ENCODE measurements around the gene UBXN6.

The UBXN6 gene

DNA sequence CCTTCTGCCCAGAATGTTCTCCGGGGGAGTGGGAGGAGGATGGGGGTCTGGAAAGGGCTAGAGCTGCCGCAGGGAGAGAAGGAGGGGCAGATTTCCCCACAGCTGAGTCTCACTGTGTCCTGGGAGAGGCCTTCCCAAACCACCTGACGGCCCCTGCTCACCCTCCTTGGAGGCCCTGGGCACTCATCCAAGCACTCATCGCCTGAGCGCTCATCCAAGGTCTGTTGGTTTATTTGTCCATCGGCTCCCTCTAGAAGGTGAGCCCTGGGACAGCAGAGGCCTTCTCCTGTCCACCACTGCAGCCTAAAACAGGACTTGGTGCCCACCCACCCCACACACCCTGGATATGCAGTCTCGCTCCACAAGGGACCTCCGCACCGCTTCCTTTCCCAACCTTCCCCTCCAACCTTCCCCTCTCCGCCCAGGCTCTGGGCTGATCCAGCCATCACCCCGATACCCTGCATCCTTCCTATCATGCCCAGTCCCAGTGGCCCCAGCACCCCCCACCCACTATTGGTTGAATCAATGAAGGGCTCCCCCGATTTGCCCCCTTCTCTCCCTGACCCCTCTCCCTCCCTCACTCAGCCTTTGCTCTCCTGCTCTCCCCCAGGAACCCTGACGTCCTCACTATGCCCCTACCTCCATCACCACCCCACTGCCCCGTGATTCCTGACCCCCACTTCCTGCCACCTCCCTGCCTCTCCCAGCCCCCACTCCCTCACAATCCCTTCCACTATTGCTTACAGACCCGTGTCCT is 1.7 kb downstream of the UBXN6 start:
- no peak for DNase-seq

DNA sequence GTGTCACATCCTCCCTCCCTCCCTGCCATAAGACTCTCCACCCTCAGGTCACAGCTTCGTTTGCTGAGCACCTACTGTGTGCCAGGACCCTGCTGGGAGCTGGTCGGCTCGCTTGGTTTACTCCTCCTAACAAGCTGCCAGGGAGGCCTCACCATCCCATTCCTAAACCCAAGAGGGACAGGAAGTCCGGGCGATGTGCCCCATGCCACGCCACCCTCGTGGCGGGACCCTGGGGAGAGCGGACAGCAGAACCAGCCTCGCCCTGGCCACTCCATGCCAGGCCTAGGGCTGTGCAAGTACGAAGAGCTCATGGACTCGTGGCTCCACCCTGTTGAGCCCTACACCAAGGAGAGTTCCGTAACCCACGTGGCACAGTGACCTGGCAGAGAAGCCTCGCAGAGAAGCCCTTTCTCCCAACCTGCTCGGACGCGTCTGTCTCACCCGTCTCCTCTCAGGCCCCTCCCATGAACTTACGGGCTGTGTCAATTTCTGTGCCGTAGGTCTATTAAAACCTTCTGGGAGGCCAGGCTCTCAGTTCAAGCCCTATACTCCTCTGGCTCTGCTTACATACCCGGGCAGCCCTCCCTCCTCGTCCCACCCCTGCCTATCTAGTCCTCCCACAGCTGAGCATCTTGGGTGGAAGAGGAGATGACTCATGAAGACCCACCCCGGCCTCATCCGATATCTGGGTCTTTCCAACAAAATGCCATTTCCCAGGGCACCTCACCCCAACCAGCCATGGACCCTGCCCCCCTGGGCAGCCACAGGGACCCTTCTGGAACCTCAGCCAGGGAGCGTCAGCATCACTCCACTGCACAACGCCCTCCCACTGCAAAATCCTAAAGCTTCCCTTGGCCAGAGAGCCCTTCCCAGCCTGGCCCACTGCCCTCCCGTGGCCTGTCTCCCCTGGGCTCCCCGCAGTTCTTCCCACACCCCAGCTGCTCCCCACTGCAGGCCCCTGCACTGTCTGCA is 2.6 kb downstream of the UBXN6 start:
- DNase-seq: no peak

DNA sequence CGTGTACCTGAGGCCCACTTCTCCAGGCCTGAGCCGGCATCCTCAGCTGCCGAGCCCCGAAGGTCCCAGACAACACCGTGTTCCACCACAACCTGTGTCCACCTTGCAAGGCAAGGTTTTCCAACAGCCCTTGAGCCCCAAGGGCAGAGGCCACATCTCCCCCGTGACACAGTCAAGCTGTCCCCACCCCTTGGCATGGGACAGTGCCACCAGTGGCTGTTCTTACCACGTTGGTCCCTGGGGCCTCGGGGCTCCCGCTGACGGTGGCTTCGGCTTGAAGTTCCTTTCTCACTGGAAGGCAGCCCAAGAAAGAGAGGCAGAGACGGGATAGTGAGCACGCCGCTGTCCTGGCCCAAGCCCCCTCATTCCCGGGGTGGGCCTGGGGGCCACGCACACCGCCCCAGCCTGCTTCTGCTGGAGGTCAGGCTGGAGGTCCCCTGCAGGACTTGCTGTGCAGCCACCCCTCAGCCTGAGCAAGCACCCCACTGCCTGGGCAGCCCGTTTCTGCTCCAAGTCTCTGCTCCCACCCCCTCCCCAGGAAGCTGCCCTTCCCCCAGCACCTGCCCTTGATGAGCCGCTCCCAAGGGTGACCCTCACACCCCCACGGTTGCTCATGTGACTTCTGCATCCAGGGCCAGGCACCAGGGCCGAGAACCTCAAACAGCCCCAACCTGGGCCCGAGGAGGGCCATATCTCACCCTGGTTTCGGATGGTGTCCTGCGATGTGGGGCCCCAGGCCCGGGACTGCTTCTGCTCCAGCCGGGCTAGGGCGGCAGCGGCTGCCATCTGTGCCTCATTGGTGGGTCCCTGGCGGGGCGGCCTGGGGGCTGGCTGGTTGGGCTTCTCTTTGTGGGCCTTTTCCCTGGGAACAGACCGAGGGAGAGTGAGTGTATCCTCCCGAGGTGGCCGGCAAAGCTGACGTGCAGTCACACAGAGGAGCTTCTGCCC is 4.1 kb downstream of the UBXN6 start:
- DNase-seq: no peak

DNA sequence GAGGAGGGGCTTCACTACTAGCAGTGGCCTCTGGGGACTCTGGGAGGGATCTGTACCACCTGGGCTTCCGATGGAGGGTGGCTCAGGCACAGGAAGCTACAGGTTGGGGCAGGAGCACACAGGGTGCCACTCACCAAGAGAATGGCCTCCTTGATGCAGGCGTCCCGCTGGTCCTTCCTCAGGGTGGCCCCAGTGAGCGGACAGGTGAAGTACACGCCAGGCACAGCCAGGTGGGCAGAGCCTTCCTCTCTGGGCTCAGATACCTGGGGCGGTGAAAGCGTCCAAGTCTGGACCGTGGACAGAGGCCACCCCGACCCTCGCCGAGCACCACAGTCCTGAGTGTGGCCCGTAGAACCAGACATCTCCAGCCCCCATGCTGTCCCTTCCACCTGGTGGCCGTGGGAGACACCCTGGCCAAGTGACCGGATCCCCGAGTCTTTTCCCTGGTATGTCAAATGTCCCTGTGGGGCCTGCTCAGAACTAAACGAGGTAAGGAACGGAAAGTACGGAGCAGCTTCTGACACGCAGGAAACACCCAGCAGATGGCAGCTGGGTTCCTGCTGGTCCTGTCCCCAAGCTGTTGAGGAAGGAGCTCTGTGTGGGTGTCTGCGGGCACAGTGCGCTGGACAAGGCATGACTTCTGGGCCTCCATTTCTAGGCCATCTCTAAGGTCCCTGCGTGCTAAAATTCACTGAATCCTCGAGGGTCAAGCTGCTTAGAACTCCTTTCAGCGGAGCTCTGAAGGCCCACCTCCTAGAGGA is 5.2 kb downstream of the UBXN6 start:
- DNase-seq: no peak

DNA sequence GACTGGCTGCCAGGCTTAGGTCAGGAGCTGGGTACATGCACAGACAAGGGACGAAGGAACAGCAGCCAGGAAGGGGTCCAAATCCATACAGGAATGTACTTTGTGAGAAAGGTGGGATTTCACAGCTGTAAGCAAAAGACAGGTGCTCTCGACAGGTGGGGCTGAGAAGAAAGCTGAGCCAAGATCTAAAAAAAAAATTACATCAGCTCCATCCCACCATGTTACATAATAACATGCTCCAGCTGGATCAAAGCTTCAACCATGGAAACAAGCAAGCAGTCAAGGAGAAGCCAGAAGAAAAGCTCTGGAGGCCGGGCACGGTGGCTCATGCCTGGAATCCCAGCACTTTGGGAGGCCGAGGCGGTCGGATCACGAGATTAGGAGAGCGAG is 8.0 kb downstream of the UBXN6 start:
- no peak for DNase-seq

DNA sequence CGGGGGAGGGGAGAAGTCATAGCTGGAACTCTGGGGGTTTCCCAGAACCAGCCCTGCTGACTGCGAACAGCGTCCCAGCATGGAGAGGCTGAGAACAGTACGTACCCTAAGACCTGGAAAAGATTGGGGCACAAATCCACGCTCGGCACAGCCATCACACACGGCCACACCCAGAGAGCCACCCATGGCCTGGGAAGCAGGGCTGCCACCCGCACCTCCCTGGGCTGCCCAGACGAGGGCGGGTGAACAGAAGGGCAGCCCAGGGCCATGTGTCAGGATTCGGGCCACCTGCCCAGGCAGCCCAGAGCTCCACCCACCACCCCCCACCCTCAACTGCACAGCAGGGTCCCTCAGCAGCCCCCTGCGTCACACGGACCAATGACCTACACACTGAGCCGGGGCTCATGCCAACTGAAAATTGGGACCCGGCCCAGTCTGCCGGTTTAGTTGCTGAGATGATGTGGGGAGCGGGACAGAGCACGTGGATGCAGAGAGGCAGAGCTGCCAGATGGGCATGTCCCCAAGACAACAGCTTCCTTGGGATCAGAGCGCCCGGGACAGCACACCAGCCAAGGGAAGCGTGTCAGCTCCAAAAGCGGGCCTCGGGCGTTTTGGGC is 8.5 kb downstream of the UBXN6 start:
- no peak for DNase-seq

GRCh38 chr19:4448147-4448985 is 9.2 kb downstream of the UBXN6 start:
- no peak for DNase-seq

DNA sequence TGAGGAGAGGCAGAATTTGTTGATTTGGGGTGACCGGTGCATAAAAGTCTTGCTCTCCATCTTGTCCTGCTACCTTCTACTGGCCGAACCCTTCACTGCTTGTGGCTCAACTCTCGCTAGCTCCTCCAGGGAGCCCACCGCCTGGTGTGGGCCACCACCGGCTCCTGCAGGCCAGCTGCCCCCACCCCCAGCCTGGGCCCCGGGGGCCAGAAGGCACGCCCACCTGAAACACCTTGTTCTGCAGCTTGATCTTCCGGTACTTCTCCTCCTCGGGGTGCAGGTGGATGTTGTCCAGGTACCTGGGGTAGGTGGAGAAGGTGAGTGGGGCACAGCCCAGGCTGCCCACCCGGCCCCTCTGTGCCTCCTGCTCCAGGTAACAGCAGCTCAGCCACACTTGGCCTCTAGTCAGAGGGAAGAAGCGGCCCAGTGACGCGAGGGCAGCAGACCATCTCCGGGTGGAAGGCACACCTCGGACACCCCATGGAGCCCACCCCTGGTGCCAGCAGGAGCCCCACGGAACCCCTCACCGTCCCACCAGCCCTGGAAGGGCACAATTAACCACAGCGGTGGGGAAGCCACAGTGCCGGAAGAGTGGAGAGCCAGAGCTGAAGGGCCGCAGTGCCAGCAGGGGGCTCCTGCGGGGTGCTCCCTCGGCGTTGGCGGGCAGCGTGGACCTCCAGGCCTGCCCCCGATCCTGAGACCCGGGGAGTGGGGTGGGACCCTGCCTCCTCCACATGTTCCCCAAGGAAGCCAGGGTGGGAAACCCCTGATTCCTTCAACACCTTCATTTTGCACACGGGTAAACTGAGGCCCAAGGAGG is 10.1 kb downstream of the UBXN6 start:
- no peak for DNase-seq

GRCh38 chr19:4446704-4447200 is 10.8 kb downstream of the UBXN6 start:
- DNase-seq: no peak

DNA sequence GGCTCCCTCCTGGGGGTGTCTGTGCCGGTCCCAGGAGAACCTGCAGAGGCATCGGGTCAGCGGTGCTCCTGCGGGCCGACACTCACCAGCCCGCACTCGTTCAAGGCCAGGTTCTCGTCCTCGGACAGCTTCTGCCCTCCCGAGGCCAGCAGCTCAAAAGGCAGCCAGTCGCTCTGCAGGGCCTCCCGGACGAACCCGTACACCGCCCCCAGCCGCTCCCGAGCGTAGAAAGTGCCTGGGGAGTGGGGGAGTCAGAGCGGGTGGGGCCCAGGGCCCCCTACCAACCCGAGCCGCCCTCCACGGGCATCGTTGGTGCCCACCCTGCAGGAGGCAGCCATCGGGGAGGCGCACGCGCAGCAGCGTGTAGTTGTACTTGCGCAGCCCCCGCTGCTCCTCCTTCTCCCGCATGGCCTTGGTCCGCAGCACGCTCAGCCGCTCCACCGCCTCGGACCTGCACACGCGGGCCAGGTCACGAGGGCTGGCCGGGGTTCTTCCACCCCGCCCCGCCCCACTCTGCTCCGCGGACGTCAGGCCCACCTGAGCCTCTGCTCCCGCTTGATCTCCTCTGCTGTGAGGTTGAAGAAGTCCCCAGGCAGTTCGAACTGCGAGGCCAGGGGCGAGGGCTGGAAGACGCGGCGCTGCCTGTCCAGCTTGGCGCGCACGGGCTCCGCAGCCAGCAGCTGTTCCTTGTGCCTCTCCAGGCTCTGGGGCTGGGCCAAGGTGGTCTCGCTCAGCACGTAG is 11.5 kb downstream of the UBXN6 start:
- no peak for DNase-seq

DNA sequence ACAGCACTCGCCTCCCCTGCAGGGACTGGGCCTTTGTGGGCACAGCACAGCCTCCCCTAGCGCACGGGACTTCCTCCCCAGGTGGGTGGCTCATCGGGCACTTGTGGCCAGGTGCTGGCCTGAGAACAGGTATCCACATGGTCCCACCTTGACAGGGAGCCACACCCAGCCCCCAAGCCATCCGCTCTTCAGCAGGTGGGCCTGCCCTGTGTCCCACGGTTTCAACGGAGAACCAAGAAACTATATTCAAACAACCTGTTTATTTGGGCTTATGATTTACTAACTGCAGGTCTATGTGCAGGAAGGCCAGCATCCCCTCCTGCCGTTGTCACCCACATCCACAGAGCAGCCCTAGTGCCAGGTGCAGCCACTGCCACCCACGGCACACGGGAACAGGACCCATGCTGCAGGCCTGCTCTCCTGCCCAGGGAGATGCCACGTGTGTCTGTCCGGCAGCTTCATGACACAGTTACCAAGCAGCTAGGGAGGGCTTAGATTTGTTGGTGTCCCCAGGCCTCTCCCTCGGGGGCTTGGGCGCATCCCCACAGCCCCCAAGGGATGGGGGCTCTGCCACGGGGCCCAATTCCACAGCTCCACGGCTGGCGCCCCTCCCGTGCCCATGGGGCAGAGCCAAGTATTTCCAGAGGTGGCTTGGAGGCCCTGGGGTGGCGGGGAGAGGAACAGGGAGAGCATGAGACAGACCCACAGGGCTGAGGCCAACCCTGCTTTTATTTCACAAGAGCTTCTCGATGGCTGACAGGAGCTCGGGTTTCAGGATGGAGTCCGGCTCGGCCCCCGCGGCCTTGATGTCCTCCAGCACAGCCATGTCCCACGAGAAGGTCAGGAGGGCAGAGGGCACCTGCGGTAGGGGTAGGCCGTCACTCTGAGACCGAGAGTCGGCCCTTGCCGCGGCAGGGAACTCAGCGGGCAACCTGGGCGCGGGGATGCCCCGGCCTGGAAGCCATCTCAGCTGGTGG is 12.5 kb downstream of the UBXN6 start:
- no peak for DNase-seq

GRCh38 chr19:4443966-4444764 is 13.4 kb downstream of the UBXN6 start:
- DNase-seq: no peak

- no peak for DNase-seq
These were observed 14.4 kb downstream of the UBXN6 start for GRCh38 chr19:4443188-4443587.

GRCh38 chr19:4442819-4443146 is 14.8 kb downstream of the UBXN6 start:
- DNase-seq: no peak

DNA sequence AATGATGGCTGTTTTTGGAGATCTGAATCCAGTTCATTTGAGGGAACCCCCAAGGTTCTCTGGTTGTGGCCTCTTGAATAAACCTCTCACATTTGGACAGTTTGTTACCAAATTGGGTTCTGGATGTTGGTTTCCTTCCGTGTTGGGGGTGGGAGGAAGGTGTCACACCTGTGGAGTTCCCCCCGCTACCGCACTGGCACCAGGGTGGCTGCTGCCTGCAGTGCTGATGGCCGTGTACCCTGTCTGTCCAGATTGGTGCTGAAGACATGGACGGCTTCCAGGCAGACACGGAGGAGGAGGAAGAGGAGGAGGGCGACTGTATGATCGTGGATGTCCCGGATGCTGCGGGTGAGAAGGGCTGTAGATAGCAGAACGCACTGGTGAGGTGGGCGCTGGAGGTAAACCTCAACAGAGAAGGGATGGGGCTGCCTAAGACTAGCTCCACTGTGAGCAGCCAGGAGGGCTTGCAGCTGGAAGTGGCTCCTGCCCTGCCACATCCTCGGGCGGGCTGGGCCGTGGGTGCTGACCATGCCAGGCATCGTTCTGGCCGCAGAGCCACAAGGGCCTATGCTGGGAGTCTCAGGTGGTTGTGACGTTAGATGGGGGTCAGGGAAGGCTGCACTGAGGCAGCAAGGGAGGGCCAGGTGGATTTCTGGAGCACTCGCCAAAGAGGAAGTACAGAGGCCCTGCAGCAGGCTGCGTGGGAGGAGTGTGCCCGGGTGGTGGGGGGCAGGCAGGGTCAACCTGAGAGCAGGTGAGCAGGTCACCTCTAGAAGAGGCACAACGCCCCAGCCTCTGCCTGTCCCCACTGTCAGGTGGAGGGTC is 15.4 kb downstream of the UBXN6 start:
- DNase-seq: no peak

GRCh38 chr19:4439243-4439642 is 18.4 kb downstream of the UBXN6 start:
- no peak for DNase-seq

Measured in T-helper 2 cell (primary cell).